Muscle layer of colon (tissue), 2 donors: Measurements from ENCODE around the gene PTPRC.

Source experiments
- H3K27ac ChIP-seq: one replicate; pipeline ENCODE4 v1.7.0; 2013; ENCODE audit warnings: low read depth, mild to moderate bottlenecking, low read length, moderate library complexity
- H3K27me3 ChIP-seq, 2 donors: one replicate each; pipeline ENCODE4 v1.7.0; 2013; ENCODE audit warnings: low read length in 2 of 2, mild to moderate bottlenecking in 2 of 2; ENCODE audit not compliant: insufficient read depth in 2 of 2, control insufficient read depth in 1 of 2
- H3K36me3 ChIP-seq: one replicate; pipeline ENCODE4 v1.7.0; 2013; ENCODE audit warnings: mild to moderate bottlenecking, low read length; ENCODE audit not compliant: insufficient read depth
- H3K4me1 ChIP-seq: one replicate; pipeline ENCODE4 v1.7.0; 2013; ENCODE audit warnings: mild to moderate bottlenecking, low read length; ENCODE audit not compliant: insufficient read depth
- H3K4me3 ChIP-seq, 2 donors: one replicate each; pipeline ENCODE4 v1.7.0; 2013; ENCODE audit warnings: low read length in 2 of 2, low read depth in 1 of 2, mild to moderate bottlenecking in 1 of 2, moderate library complexity in 1 of 2
- H3K9ac ChIP-seq: one replicate; pipeline ENCODE4 v1.7.0; 2013; ENCODE audit warnings: low read length
- H3K9me3 ChIP-seq: one replicate; pipeline ENCODE4 v1.7.0; 2013; ENCODE audit warnings: mild to moderate bottlenecking, low read length
- donor health status: abdominal sarcoma.
- donor health status: Adenocarcinoma of cecum.

Gene PTPRC

DNA sequence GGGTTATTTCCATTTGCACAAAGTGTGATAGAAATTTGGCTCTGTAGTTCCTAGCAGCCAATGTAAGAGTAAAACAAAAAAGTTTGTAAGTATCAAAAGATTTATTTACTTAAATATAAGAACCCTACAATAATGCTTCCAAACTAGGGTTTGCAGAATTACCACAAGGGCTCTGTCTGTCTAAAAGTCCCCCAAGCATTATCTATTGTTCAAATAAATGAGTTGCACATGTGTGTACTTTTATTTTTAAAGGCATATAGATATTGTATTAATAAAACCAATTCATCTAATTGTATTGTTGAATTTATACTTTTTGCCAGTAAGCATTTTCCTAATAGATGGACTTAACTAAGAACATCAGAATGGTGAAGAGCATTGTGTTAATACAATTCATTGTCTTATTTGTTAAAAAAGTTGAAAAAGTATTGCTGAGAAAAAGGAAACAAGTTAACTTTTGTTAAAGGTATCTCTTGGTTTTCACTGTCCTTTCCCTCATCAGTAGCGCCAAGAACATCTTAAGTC, 863 bp upstream of the PTPRC start:
- Histone ChIP-seq H3K9me3 (no peaks in the 10 kb centered on the region), H3K4me1 (no peaks in the 10 kb centered on the region), H3K36me3 (no peaks in the 10 kb centered on the region), H3K9ac (no peak overlapping the region), H3K4me3 (no peak overlapping the region), H3K27ac (no peak overlapping the region), H3K27me3 (no peaks in the 10 kb centered on the region)

GRCh38 chr1:198638441-198638840, 399 bp upstream of the PTPRC start:
- no peaks in the 10 kb centered on the region for H3K4me1 ChIP-seq
- H3K27me3 ChIP-seq, result no peaks in the 10 kb centered on the region
- H3K9ac ChIP-seq, result no peak overlapping the region
- no peak overlapping the region for H3K4me3 ChIP-seq
- H3K27ac ChIP-seq, result no peak overlapping the region
- H3K9me3 ChIP-seq, result no peaks in the 10 kb centered on the region
- H3K36me3 ChIP-seq, result no peaks in the 10 kb centered on the region

- no peak overlapping the region for H3K9ac ChIP-seq
- no peaks in the 10 kb centered on the region for H3K9me3 ChIP-seq
- no peaks in the 10 kb centered on the region for H3K4me1 ChIP-seq
- no peaks in the 10 kb centered on the region for H3K36me3 ChIP-seq
- no peaks in the 10 kb centered on the region for H3K27me3 ChIP-seq
- no peak overlapping the region for H3K4me3 ChIP-seq
- H3K27ac ChIP-seq, result no peak overlapping the region
Observed at GRCh38 chr1:198639671-198640143, 867 bp downstream of the PTPRC start.

DNA sequence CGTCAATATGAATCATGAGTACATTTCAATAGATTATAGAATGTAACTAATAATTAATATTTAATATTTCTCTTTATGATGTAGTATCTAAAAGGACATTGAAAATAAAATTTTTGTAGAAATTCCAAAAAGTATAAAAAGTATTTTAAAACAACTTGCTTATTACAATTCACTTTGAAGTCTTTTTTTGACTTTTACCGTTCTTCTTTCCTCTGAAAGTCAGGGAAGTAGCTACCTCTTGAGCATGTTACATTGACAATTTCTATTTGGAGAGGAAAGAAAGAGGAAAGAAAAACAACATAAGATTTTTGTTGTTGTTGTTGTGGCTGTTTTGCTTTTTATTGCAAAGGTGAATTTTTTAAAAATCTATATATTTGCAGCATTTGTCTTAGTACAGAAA, 1.3 kb downstream of the PTPRC start:
- no peak overlapping the region for H3K4me3 ChIP-seq
- H3K4me1 ChIP-seq, result no peaks in the 10 kb centered on the region
- H3K36me3 ChIP-seq, result no peaks in the 10 kb centered on the region
- no peak overlapping the region for H3K9ac ChIP-seq
- H3K27me3 ChIP-seq, result no peaks in the 10 kb centered on the region
- H3K9me3 ChIP-seq, result no peaks in the 10 kb centered on the region
- no peak overlapping the region for H3K27ac ChIP-seq

DNA sequence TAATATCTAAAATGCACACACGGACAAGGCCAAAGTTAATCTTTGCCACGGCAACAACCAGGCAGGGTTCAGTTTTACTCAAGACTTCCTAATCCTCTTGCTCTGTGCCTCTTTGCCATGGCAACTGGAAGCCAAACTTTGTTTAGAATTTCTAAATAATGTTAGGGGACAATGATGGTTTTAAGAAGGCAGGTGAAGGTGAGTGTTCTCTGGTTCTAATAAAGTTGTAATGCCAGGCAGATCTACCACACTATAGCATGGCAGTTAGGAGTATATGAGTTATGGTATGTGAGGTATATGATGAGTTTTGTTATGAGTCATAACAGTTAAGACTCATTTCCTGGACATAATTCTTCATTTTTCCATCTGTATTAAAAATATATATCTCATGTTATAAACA, 2.7 kb downstream of the PTPRC start:
- H3K4me1 ChIP-seq, result no peaks in the 10 kb centered on the region
- H3K27me3 ChIP-seq, result no peaks in the 10 kb centered on the region
- no peak overlapping the region for H3K9ac ChIP-seq
- no peak overlapping the region for H3K27ac ChIP-seq
- no peaks in the 10 kb centered on the region for H3K36me3 ChIP-seq
- H3K9me3 ChIP-seq, result no peaks in the 10 kb centered on the region
- H3K4me3 ChIP-seq, result no peak overlapping the region

GRCh38 chr1:198641966-198642668, 3.3 kb downstream of the PTPRC start:
- Histone ChIP-seq H3K4me3 (no peak overlapping the region), H3K4me1 (no peaks in the 10 kb centered on the region), H3K27ac (no peak overlapping the region), H3K27me3 (no peaks in the 10 kb centered on the region), H3K36me3 (no peaks in the 10 kb centered on the region), H3K9ac (no peak overlapping the region), H3K9me3 (no peaks in the 10 kb centered on the region)

DNA sequence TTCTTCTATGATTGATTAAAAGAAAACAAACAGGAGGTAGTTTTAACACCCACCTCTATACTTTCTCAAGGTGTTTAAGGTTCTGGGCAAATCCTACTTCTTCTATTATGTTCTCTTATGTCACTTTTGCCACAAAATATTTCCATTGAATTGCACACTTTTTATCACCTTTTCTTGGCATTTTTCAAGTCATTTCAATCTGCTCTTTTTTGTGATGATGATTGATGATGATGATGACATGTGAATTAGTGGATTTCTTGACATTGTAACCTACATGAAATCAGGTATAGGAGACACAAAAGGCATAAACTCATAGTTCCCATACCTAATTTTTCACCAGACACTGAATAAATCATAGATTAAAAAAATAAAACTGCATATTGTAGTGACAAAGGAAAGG, 4.1 kb downstream of the PTPRC start:
- Histone ChIP-seq H3K4me3 (no peak overlapping the region), H3K36me3 (no peaks in the 10 kb centered on the region), H3K9ac (no peak overlapping the region), H3K4me1 (no peaks in the 10 kb centered on the region), H3K27me3 (no peaks in the 10 kb centered on the region), H3K27ac (no peak overlapping the region), H3K9me3 (no peaks in the 10 kb centered on the region)

DNA sequence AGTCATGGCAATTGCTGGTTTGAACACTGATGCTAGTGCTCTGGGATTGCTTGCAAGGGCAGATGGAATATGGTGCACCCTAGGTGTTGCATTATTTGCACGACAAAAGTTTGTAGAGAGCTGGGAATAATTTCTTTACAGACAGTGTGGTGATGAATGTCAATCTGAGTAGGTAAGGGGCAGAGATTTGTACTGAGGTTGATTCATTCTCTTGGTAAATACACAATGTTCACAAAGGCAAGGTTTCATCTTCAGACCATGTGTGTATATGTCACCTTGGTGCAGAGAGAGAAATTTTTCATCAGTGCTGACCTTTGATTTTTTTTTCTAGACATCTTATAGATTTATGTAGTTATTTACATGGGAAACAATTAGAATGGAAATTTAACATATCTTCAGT, 5.0 kb downstream of the PTPRC start:
- Histone ChIP-seq H3K4me1 (no peaks in the 10 kb centered on the region), H3K27me3 (no peaks in the 10 kb centered on the region), H3K36me3 (no peaks in the 10 kb centered on the region), H3K9me3 (no peaks in the 10 kb centered on the region), H3K9ac (no peak overlapping the region), H3K27ac (no peak overlapping the region), H3K4me3 (no peak overlapping the region)

DNA sequence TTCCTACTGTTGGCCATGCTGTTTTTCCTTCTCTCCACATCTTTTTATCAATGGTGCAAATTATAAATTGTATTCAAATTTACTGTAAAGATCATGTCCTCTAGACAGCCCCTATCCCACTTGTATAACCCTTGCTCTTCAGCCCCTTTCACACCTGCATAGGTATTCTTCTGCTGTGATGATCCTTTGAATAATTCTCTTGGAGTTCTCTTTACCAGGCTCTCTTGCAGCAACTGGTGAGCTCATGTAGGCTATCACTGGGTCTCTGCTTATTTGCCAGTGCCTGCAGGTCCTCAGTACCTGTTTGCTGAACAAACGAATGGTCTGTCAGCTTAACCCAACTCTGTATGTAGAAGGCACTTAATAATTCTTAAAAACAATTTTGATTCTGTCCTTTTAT, 8.2 kb downstream of the PTPRC start:
- H3K4me1 ChIP-seq, result no peaks in the 10 kb centered on the region
- no peaks in the 10 kb centered on the region for H3K36me3 ChIP-seq
- H3K27me3 ChIP-seq, result no peaks in the 10 kb centered on the region
- H3K9ac ChIP-seq, result no peak overlapping the region
- H3K9me3 ChIP-seq, result no peaks in the 10 kb centered on the region
- no peak overlapping the region for H3K4me3 ChIP-seq
- no peak overlapping the region for H3K27ac ChIP-seq

- H3K4me1 ChIP-seq, result no peaks in the 10 kb centered on the region
- H3K27ac ChIP-seq, result no peak overlapping the region
- no peaks in the 10 kb centered on the region for H3K36me3 ChIP-seq
- no peak overlapping the region for H3K4me3 ChIP-seq
- H3K9ac ChIP-seq, result no peak overlapping the region
- H3K27me3 ChIP-seq, result no peaks in the 10 kb centered on the region
- H3K9me3 ChIP-seq, result no peaks in the 10 kb centered on the region
Observed at GRCh38 chr1:198648592-198648991, 9.8 kb downstream of the PTPRC start.

- H3K9me3 ChIP-seq, result no peaks in the 10 kb centered on the region
- no peaks in the 10 kb centered on the region for H3K4me1 ChIP-seq
- H3K4me3 ChIP-seq, result no peak overlapping the region
Observed at GRCh38 chr1:198649232-198649967, 10.6 kb downstream of the PTPRC start.

GRCh38 chr1:198649968-198650338, 11.1 kb downstream of the PTPRC start:
- H3K4me3 ChIP-seq, result no peak overlapping the region
- no peaks in the 10 kb centered on the region for H3K9me3 ChIP-seq
- no peaks in the 10 kb centered on the region for H3K4me1 ChIP-seq
- H3K9ac ChIP-seq, result no peak overlapping the region
- H3K27me3 ChIP-seq, result no peaks in the 10 kb centered on the region
- H3K27ac ChIP-seq, result no peak overlapping the region
- no peaks in the 10 kb centered on the region for H3K36me3 ChIP-seq

More at GRCh38 chr1:198649232-198649967, 10.6 kb downstream of the PTPRC start:
- no peak overlapping the region for H3K9ac ChIP-seq
- no peak overlapping the region for H3K27ac ChIP-seq
- H3K36me3 ChIP-seq, result no peaks in the 10 kb centered on the region
- no peaks in the 10 kb centered on the region for H3K27me3 ChIP-seq
